Activated CD8-positive, alpha-beta T cell treated with anti-CD3 and anti-CD28 coated beads for 36 hours (primary cell): ENCODE data around the gene HLTF. TPM values are rescaled to one million over a fixed set of nuclear protein-coding genes. Genes with fewer than 3 reads are reported as not detected.
A peak's percentile ranks its signal among the peaks of the same experiment; 100 is the strongest.

ENCODE experiments used
- ATAC-seq: fragments of 200-7000 bp; cut with Tn5 transposase; one replicate; pipeline ENCODE4 v1.10.0; 2021; ENCODE audit warnings: mild to moderate bottlenecking, moderate library complexity
- CTCF ChIA-PET: fragments of 350-600 bp; sonication (Branson Sonifier 250); formaldehyde crosslinking; loops from one replicate; lab custom pipeline; 2021; ENCODE audit warnings: antibody characterized with exemption; lab: Charles Lee
- POLR2A ChIA-PET: fragments of 350-600 bp; sonication (Branson Sonifier 250); formaldehyde crosslinking; loops from one replicate; lab custom pipeline; 2021; ENCODE audit warnings: antibody characterized with exemption; lab: Charles Lee
- DNase-seq: peaks from one replicate; pipeline ENCODE4 v3.0.0-alpha.2; 2020
- H3K27ac Mint-ChIP-seq: one replicate; pipeline ENCODE4 v1.8.0; 2021; ENCODE audit warnings: mild to moderate bottlenecking, mixed read lengths
- H3K27me3 Mint-ChIP-seq: one replicate; pipeline ENCODE4 v1.8.0; 2021; ENCODE audit warnings: mixed read lengths
- H3K36me3 Mint-ChIP-seq: one replicate; pipeline ENCODE4 v1.8.0; 2021; ENCODE audit warnings: low read depth, mixed read lengths
- H3K4me1 Mint-ChIP-seq: one replicate; pipeline ENCODE4 v1.8.0; 2021; ENCODE audit warnings: low read depth, mixed read lengths
- H3K4me3 Mint-ChIP-seq: one replicate; pipeline ENCODE4 v1.8.0; 2021; ENCODE audit warnings: mild to moderate bottlenecking, moderate library complexity, mixed read lengths
- H3K9me3 Mint-ChIP-seq: one replicate; pipeline ENCODE4 v1.8.0; 2021; ENCODE audit warnings: mixed read lengths
- CTCF ChIP-seq: fragments of 200-600 bp; IDR thresholded peaks from one replicate; pipeline ENCODE4 v1.8.0; 2022; ENCODE audit warnings: antibody characterized with exemption, mild to moderate bottlenecking
- intact Hi-C: fragments of 100-400 bp; cut with micrococcal nuclease; formaldehyde crosslinking; loops from one replicate; pipeline ENCODE4 v1.10.0; 2022
- total RNA-seq, 2 experiments: library from RNA; stranded (reverse); gene quantifications; one replicate each; pipeline ENCODE4 v1.2.3, GENCODE V29; 2021

HLTF gene
- total RNA-seq, 2 experiments from 2014 or later: 20.7 to 23.8 TPM

- TF ChIP-seq CTCF: no peak
- peaks cover 4% of the 10 kb centered on the region for H3K9me3 Mint-ChIP-seq
- ChIA-PET POLR2A (no interaction called here), CTCF (interaction anchor here (1.1 kb wide), 1 partner anchor 9 kb away, joined by 4 read pairs; no protein-coding TSS in a partner anchor)
- no peak for DNase-seq
- H3K4me1 Mint-ChIP-seq: peaks cover 21% of the 10 kb centered on the region
- H3K36me3 Mint-ChIP-seq: peaks cover 43% of the 10 kb centered on the region
- no peak overlapping the region for H3K27ac Mint-ChIP-seq
- H3K4me3 Mint-ChIP-seq: no peak overlapping the region
- intact Hi-C loops: no loop called here
- no peak for ATAC-seq
- no peaks in the 10 kb centered on the region for H3K27me3 Mint-ChIP-seq
These were observed 64.5 kb downstream of the HLTF start for GRCh38 chr3:149021830-149022229.

- ChIA-PET POLR2A (interaction anchor here (1.0 kb wide), 1 partner anchor 29 kb away, joined by 3 read pairs; no protein-coding TSS in a partner anchor), CTCF (interaction anchor here (1.1 to 1.6 kb wide), 2 partner anchors 8 to 10 kb away, joined by 4 read pairs; no protein-coding TSS in a partner anchor)
- intact Hi-C loops: no loop called here
- DNase-seq (peak; percentile 22), ATAC-seq (peak; percentile 46)
- Mint-ChIP-seq H3K4me3 (no peak overlapping the region), H3K27ac (peak overlapping the region; percentile 46), H3K4me1 (peaks cover 23% of the 10 kb centered on the region), H3K9me3 (peaks cover 4% of the 10 kb centered on the region), H3K36me3 (peaks cover 39% of the 10 kb centered on the region), H3K27me3 (no peaks in the 10 kb centered on the region)
- TF ChIP-seq CTCF: no peak
These were observed 65.5 kb downstream of the HLTF start for GRCh38 chr3:149020839-149021252.

GRCh38 chr3:149020196-149020838 is 66.0 kb downstream of the HLTF start:
- Mint-ChIP-seq H3K27me3 (no peaks in the 10 kb centered on the region), H3K27ac (peak overlapping the region; percentile 46), H3K4me1 (peaks cover 23% of the 10 kb centered on the region), H3K36me3 (peaks cover 42% of the 10 kb centered on the region), H3K4me3 (no peak overlapping the region), H3K9me3 (peaks cover 4% of the 10 kb centered on the region)
- no peak for ATAC-seq
- CTCF ChIA-PET: interaction anchor here (1.6 kb wide), 1 partner anchor 9 kb away, joined by 4 read pairs; no protein-coding TSS in a partner anchor
- POLR2A ChIA-PET: interaction anchor here (1.0 kb wide), 1 partner anchor 28 kb away, joined by 3 read pairs; no protein-coding TSS in a partner anchor
- DNase-seq: no peak
- intact Hi-C loops: no loop called here
- TF ChIP-seq CTCF: no peak

- ATAC-seq (no peak), DNase-seq (no peak)
- intact Hi-C loops: no loop called here
- Mint-ChIP-seq H3K4me3 (no peak overlapping the region), H3K36me3 (peaks cover 38% of the 10 kb centered on the region), H3K4me1 (peaks cover 23% of the 10 kb centered on the region), H3K9me3 (peaks cover under 1% of the 10 kb centered on the region), H3K27me3 (no peaks in the 10 kb centered on the region), H3K27ac (peak overlapping the region; percentile 4)
- TF ChIP-seq CTCF: no peak
- ChIA-PET POLR2A (interaction anchor here (0.7 kb wide), 1 partner anchor 16 kb away, joined by 3 read pairs; no protein-coding TSS in a partner anchor), CTCF (interaction anchor here (1.6 kb wide), 1 partner anchor 10 kb away, joined by 4 read pairs; no protein-coding TSS in a partner anchor)
These were observed 66.8 kb downstream of the HLTF start for GRCh38 chr3:149019580-149019979.

- Mint-ChIP-seq H3K4me1 (peaks cover 21% of the 10 kb centered on the region), H3K27me3 (no peaks in the 10 kb centered on the region), H3K4me3 (no peak overlapping the region), H3K9me3 (no peaks in the 10 kb centered on the region), H3K36me3 (peaks cover 34% of the 10 kb centered on the region), H3K27ac (peak overlapping the region; percentile 62)
- ChIA-PET CTCF (no interaction called here), POLR2A (no interaction called here)
- intact Hi-C loops: no loop called here
- TF ChIP-seq CTCF: no peak
- no peak for ATAC-seq
- DNase-seq: no peak
These were observed 68.1 kb downstream of the HLTF start for GRCh38 chr3:149018247-149018646.
